Aorta (tissue), 5 donors: Measurements from ENCODE around the gene RNASE3. TPM values are rescaled to one million over a fixed set of nuclear protein-coding genes. Genes with fewer than 3 reads are reported as not detected.
"Not testable (repeated sequence)": the region's sequence is repeated elsewhere in the genome, so short reads cannot be mapped to it uniquely, and the experiment has no call there.

Source experiments
- ATAC-seq: fragments of 200-7000 bp; cut with Tn5 transposase; one replicate; pipeline ENCODE4 v1.9.1; 2022; ENCODE audit warnings: moderate library complexity; ENCODE audit not compliant: low FRiP score
- DNase-seq, 2 donors: peaks; one replicate each; pipeline ENCODE4 v3.0.0-alpha.2; 2020
- H3K27ac ChIP-seq, 2 donors: one replicate each; pipeline ENCODE4 v1.5.1; 2013; ENCODE audit warnings: low read length in 2 of 2, mild to moderate bottlenecking in 2 of 2, moderate library complexity in 2 of 2, control low read depth in 1 of 2, inconsistent platforms in 1 of 2, low read depth in 1 of 2
- H3K27me3 ChIP-seq, 2 donors: one replicate each; pipeline ENCODE4 v1.6.1; 2013; ENCODE audit warnings: control low read depth in 1 of 2, low read length in 1 of 2, mild to moderate bottlenecking in 1 of 2, moderate library complexity in 1 of 2; ENCODE audit not compliant: insufficient read depth in 2 of 2, control insufficient read depth in 1 of 2
- H3K36me3 ChIP-seq, 2 donors: one replicate each; pipeline ENCODE4 v1.6.1; 2013; ENCODE audit warnings: control low read depth in 1 of 2, low read length in 1 of 2, mild to moderate bottlenecking in 1 of 2; ENCODE audit not compliant: insufficient read depth in 2 of 2, control insufficient read depth in 1 of 2
- H3K4me1 ChIP-seq, 2 donors: one replicate each; pipeline ENCODE4 v1.6.1; 2013; ENCODE audit warnings: low read length in 2 of 2, control low read depth in 1 of 2, mild to moderate bottlenecking in 1 of 2, moderate library complexity in 1 of 2; ENCODE audit not compliant: insufficient read depth in 2 of 2, control insufficient read depth in 1 of 2
- H3K4me3 ChIP-seq, 2 donors: one replicate each; pipeline ENCODE4 v1.5.1; 2013; ENCODE audit warnings: low read length in 2 of 2, control low read depth in 1 of 2, mild to moderate bottlenecking in 1 of 2
- H3K9me3 ChIP-seq: one replicate; pipeline ENCODE4 v1.6.1; 2013; ENCODE audit warnings: mild to moderate bottlenecking, low read length; ENCODE audit not compliant: control insufficient read depth
- WGBS, 2 donors: extraction: QIAGEN DNeasy Blood & Tissue Kit; methylation state at CpG; one replicate each; pipeline ENCODE4 v1.1.7; 2013; 5-methylcytosine and 5-hydroxymethylcytosine counted together
- intact Hi-C, 2 donors: fragments of 100-400 bp; cut with DNase I; formaldehyde crosslinking; loops; one replicate each; pipeline versions ENCODE4 v1.14.2 to v1.15.0; 2022
- long read RNA-seq, 2 donors: library from polyadenylated mRNA; unstranded; transcript quantifications; one replicate each; pipeline ENCODE4 v2.0.0, GENCODE V29; 2020 to 2021
- polyA plus RNA-seq, 2 donors: library from polyadenylated mRNA; stranded (reverse); fragments of 200-250 nt; gene quantifications; one replicate each; pipeline ENCODE4 v1.2.3, GENCODE V29; 2013
- total RNA-seq, 2 donors: library from RNA; stranded (reverse); fragmentation: NEBNext Ultra II Directional; extraction: Animal tissue kit (Norgen Biotek cat#: 25700); gene quantifications; one replicate each; pipeline ENCODE4 v1.2.1, GENCODE V29; 2021
- donor health status: healthy with polysubstance abuse.
- donor health status: Bipolar disorder and iron deficiency.
- donor health status: DM: no; HTN: no; CAD: no.
- donor health status: DM: no; HTN: no; CAD: no.
- donor health status: DM: yes; HTN: yes; CAD: no.

RNASE3 gene
- total RNA-seq (under 1 TPM in 1 of 2 donors, not detected in 1; 0.57 TPM), polyA plus RNA-seq (not detected)
- long read RNA-seq, donor 1: 0 reads
- long read RNA-seq, donor 2: 0 reads

DNA sequence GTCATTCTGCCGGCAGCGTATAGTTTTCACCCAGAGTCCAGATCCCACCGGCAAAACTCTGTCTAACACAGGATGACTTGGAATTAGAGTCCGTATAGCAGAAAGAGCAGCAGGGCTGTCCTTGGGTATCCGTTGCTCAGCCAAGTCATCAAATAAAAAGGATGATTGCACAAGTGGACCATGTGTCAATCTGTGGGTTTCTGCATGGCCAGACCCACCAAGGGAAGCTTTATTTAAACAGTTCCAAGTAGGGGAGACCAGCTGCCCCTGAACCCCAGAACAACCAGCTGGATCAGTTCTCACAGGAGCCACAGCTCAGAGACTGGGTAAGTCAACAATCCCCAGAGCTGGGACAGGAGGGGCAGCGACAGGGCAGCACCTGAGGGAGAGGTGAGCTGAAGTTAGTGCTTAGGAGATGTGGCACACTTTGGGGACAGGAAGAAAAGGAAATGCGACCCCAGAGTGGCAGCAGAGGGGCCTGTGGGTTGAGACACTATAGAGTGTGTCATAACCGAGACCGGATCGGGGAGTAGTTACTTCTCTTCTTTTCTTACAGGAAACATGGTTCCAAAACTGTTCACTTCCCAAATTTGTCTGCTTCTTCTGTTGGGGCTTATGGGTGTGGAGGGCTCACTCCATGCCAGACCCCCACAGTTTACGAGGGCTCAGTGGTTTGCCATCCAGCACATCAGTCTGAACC lies at the start of gene RNASE3:
TSS of gene RNASE3 (plus strand) at position 260 of the 700 bp plus-strand sequence. CDS start at position 562, 302 bp downstream.
- intact Hi-C loops, H3K9me3 ChIP-seq, H3K4me1 ChIP-seq, H3K4me3 ChIP-seq, H3K27me3 ChIP-seq, H3K36me3 ChIP-seq, ATAC-seq, DNase-seq, H3K27ac ChIP-seq: not testable (repeated sequence)
- 68 to 70% methylated on average over 11 of the region's 11 CpGs for WGBS, 2 donors

DNA sequence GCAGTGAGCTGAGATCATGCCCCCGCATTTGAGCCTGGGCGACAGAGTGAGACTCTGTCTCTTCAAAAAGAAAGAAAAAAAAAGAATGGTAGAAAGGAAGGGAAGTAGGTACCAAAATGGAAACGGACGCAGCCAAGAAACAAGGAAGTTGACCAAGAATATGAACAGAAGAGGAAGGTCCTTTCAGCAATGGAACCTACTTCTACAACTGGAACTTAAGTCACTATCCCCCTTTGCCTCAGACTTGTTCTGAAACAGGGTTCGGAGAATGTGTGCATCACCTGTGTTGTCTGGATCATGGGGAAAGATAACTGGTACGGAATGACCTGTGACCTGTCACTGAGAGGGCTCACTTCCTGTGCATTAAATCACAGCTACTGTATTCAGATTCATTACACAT lies 44.6 kb upstream of the RNASE3 start:
- H3K36me3 ChIP-seq: no peaks in the 10 kb centered on the region
- no peak overlapping the region for H3K4me3 ChIP-seq
- ATAC-seq (no peak), DNase-seq (no peak)
- peaks cover 2% of the 10 kb centered on the region for H3K9me3 ChIP-seq
- WGBS, 2 donors: 90 to 91% methylated on average over 6 of the region's 6 CpGs
- H3K27me3 ChIP-seq: no peaks in the 10 kb centered on the region
- H3K4me1 ChIP-seq: no peaks in the 10 kb centered on the region
- no peak overlapping the region for H3K27ac ChIP-seq
- intact Hi-C loops: no loop called here

DNA sequence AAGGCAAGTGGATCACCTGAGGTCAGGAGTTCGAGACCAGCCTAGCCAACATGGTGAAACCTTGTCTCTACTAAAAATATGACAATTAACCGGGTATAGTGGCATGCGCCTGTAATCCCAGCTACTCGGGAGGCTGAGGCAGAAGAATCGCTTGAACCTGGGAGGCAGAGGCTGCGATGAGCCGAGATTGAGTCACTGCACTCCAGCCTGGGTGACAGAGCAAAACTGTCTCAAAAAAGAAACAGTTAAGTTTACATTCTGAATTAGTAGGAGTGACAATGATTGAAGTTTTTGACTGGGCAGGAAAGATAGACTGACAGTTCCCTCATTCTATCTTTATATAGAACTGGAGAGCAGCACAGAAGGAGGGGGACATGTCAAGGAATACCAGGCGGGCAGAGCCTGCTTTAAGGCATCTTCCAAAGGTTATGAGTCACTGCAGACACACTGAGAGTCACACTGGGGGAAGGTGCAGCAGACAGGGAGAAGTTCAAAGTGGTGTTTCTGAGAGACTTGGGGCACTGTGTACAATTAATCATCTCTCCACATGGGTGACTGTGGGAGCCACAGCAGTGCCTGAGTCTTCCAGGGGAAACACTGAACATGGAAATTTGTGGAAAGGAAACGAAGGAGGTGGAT lies 42.8 kb upstream of the RNASE3 start:
- Histone ChIP-seq H3K27ac (no peak overlapping the region), H3K27me3 (no peaks in the 10 kb centered on the region), H3K9me3 (peaks cover 2% of the 10 kb centered on the region), H3K4me1 (no peaks in the 10 kb centered on the region), H3K36me3 (no peaks in the 10 kb centered on the region), H3K4me3 (no peak overlapping the region)
- intact Hi-C loops: no loop called here
- DNase-seq (no peak), ATAC-seq (no peak)
- WGBS, 2 donors: 67 to 72% methylated on average over 9 of the region's 9 CpGs

DNA sequence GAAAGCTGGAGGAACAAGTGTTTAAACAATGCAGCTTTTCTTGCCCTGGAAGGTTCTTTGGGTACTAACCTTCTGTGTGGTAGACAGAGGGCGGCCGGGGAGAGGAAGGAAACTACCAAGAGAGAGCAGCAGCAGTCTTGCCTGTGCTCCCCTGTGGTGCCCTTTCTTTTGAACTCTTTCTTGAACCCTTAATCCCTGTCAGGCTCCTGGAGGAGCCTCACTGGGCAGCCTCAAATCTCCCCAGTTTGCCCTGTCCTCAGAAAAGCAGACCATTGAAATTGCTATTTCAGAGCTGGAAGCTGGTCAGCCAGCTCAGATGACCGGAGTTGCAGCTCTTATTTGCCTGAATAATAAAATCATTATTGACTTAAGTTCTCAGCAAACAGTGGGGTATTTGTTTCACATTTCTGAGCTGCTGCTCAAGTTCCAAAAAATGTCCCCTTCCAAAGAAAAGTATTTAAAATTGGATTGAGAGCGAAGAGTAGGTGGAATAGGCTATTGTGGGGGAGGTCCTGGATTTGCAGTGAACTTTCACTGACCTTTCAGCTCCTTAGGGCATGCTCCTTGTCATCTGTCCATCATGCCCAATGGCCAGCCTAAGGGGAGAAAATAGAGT lies 42.1 kb upstream of the RNASE3 start:
- Histone ChIP-seq H3K27ac (no peak overlapping the region), H3K27me3 (no peaks in the 10 kb centered on the region), H3K36me3 (no peaks in the 10 kb centered on the region), H3K4me1 (no peaks in the 10 kb centered on the region), H3K9me3 (peaks cover 2% of the 10 kb centered on the region), H3K4me3 (no peak overlapping the region)
- 20 to 34% methylated on average over 2 to 4 of the region's 4 CpGs for WGBS, 2 donors
- intact Hi-C loops: no loop called here
- DNase-seq (no peak), ATAC-seq (no peak)

DNA sequence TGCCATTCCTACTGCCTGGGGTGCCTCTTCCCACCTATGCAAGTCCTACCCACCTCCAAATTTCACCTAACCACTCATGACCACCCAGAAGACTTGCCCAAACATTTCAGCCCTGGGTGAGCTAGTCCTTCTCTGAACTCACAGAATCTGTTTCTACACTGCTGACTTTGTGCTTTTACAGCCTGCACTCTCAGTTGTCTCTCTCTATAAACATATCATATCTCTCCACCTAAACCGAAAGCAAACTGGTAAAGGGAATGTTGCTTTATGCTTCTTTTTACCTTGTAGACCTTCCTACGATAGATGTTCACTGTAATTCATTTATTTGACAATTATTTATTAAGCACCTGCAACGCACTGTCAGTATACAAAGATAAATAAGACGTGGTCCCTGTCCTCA lies 38.1 kb upstream of the RNASE3 start:
- Histone ChIP-seq H3K27me3 (no peaks in the 10 kb centered on the region), H3K4me3 (no peak overlapping the region), H3K27ac (no peak overlapping the region), H3K4me1 (no peaks in the 10 kb centered on the region), H3K36me3 (no peaks in the 10 kb centered on the region), H3K9me3 (no peaks in the 10 kb centered on the region)
- ATAC-seq (no peak), DNase-seq (no peak)
- intact Hi-C loops: no loop called here
- WGBS, 2 donors: 60 to 62% methylated on average over 4 of the region's 4 CpGs

DNA sequence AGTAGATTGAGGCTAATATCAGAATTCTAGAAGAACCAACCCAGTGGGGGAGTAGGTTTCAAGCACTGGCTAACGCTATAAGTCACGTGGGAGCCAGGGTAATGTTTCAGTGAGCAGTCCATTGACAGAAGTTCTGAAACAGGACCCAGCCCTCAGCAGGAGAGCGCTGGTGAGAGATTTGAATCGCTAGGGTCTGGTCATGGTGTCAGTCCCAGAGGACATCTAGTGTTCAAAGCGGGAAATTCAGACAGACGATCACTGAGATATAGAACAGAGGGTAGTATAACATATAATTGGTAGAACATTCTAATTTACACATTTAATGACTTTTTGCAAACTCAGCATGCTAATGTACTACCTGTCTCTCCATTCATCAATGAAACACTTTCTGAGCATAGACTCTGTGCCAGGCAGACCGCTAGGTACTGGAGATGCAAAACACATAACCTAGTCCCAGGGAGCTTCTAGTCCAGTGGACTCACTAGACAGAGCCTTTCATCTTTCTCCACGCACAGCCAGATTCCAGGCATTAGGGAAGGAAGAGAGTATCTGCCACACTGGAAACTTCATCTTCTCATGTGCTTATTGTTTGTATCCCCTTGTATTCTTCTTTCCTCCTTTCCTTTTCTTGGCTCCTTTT lies 35.4 kb upstream of the RNASE3 start:
- ATAC-seq (peak; percentile 83), DNase-seq (peak in 1 of 2 donors; percentile 58)
- 10 to 11% methylated on average over 8 of the region's 8 CpGs for WGBS, 2 donors
- no peaks in the 10 kb centered on the region for H3K4me1 ChIP-seq
- intact Hi-C loops: loop anchor here (2.0 to 5.0 kb wide), 3 partner anchors 115 to 158 kb away; no protein-coding TSS in a partner anchor
- H3K36me3 ChIP-seq: no peaks in the 10 kb centered on the region
- no peaks in the 10 kb centered on the region for H3K9me3 ChIP-seq
- H3K27ac ChIP-seq: no peak overlapping the region
- H3K4me3 ChIP-seq: no peak overlapping the region
- no peaks in the 10 kb centered on the region for H3K27me3 ChIP-seq

DNA sequence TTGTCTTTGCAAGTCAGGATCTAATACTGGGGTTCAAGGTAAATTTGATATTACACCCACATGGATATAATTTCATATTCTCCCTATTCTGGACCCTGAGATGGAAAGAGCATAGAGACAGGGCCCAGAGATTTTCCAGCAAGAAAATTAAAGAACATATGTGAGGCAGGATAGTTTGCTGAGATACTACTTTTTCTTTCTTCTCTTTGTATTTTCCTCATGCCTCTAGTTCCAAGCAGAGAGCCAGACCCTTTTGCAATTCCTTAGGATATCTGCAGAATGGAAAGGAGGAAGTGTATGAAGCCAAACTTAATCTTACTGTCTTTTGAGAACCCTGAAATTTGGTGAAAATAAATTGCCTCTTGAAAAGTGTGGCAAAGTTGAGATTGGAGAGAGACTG lies 34.0 kb upstream of the RNASE3 start:
- DNase-seq (no peak), ATAC-seq (no peak)
- no peaks in the 10 kb centered on the region for H3K27me3 ChIP-seq
- H3K9me3 ChIP-seq: no peaks in the 10 kb centered on the region
- H3K27ac ChIP-seq: no peak overlapping the region
- H3K4me3 ChIP-seq: no peak overlapping the region
- no peaks in the 10 kb centered on the region for H3K36me3 ChIP-seq
- no peaks in the 10 kb centered on the region for H3K4me1 ChIP-seq
- intact Hi-C loops: loop anchor here (2.0 to 5.0 kb wide), 3 partner anchors 114 to 160 kb away; no protein-coding TSS in a partner anchor

DNA sequence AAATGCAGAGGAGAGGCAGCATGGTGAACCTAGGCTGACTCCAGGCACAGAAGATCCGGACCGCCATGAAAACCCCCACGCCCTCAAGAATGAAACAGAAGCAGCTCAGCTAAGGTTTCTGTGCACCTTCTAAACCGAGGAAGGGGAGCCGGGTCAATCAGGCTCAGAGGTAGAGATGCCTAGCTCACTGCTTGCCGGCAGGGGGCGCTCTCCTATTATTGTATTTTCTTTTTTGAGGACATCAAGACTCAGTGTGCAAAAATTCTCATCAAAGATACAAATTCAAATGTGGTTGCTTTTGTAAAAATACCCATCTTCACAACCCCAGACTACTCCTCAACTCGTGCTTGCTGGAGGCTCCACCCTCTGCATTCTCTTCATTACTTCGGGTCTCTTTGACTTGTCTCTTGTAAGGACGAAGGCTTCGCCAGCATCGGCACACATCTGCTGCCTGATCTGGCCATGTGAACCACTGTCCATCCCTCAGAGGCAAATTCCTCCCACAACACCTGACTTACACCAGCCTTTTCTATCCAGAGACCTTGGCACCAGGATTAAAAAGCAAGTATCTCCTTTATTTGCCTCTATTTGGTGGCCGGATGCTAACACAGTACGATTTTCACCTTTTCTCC lies 33.4 kb upstream of the RNASE3 start:
- intact Hi-C loops: loop anchor here (2.0 to 5.0 kb wide), 3 partner anchors 113 to 160 kb away; no protein-coding TSS in a partner anchor
- Histone ChIP-seq H3K27me3 (no peaks in the 10 kb centered on the region), H3K9me3 (no peaks in the 10 kb centered on the region), H3K4me1 (no peaks in the 10 kb centered on the region), H3K36me3 (no peaks in the 10 kb centered on the region), H3K4me3 (no peak overlapping the region), H3K27ac (no peak overlapping the region)
- 26 to 27% methylated on average over 14 of the region's 14 CpGs for WGBS, 2 donors
- DNase-seq (peak; percentile 74 to 88), ATAC-seq (peak; percentile 86)
